HG03520 (cell line): ENCODE data around the gene PDF.
A peak's percentile ranks its signal among the peaks of the same experiment; 100 is the strongest.

Experiments used
- ATAC-seq: cut with Tn5 transposase; IDR thresholded peaks from one replicate; pipeline ENCODE4 v1.9.1; 2021; ENCODE audit warnings: mild to moderate bottlenecking, moderate library complexity; ENCODE audit not compliant: unreplicated experiment

Gene PDF

GRCh38 chr16:69339289-69340094 is 9.1 kb upstream of the PDF start, which contains the start of the genes COG8 and NIP7:
Gene COG8, minus strand, starts transcription at chr16:69339564. Its CDS starts 12 bp downstream, at chr16:69339552.
Gene NIP7, plus strand, starts transcription at chr16:69339772. Its CDS starts 58 bp downstream, at chr16:69339830.
- peak; percentile 87 for ATAC-seq

GRCh38 chr16:69338557-69339288 is 8.3 kb upstream of the PDF start:
- ATAC-seq = no peak

GRCh38 chr16:69334696-69335095 is 4.3 kb upstream of the PDF start:
- ATAC-seq = no peak

- ATAC-seq = peak; percentile 7
Measured at GRCh38 chr16:69329369-69330285, 761 bp downstream of the PDF start.

GRCh38 chr16:69328854-69329316 is 1.5 kb downstream of the PDF start:
- ATAC-seq = no peak

- ATAC-seq = no peak
Measured at GRCh38 chr16:69327585-69328310, 2.6 kb downstream of the PDF start.

GRCh38 chr16:69326172-69326873 is 4.1 kb downstream of the PDF start:
- no peak for ATAC-seq

- ATAC-seq = no peak
Measured at GRCh38 chr16:69325784-69326171, 4.6 kb downstream of the PDF start.

GRCh38 chr16:69324585-69325253 is 5.7 kb downstream of the PDF start:
- no peak for ATAC-seq

GRCh38 chr16:69324013-69324531 is 6.3 kb downstream of the PDF start:
- no peak for ATAC-seq

- no peak for ATAC-seq
Measured at GRCh38 chr16:69323415-69323814, 7.0 kb downstream of the PDF start.

- no peak for ATAC-seq
Measured at GRCh38 chr16:69322343-69322742, 8.0 kb downstream of the PDF start.

GRCh38 chr16:69321080-69321479 is 9.3 kb downstream of the PDF start:
- ATAC-seq = no peak

GRCh38 chr16:69320740-69321073 is 9.7 kb downstream of the PDF start:
- no peak for ATAC-seq

GRCh38 chr16:69319826-69320739 is 10.3 kb downstream of the PDF start:
- ATAC-seq = no peak

- ATAC-seq = no peak
Measured at GRCh38 chr16:69319381-69319780, 11.0 kb downstream of the PDF start.

GRCh38 chr16:69318911-69319289 is 11.5 kb downstream of the PDF start:
- no peak for ATAC-seq
